AG04450 (cell line): Measurements from ENCODE around the gene NADSYN1. TPM values are rescaled to one million over a fixed set of nuclear protein-coding genes. Genes with fewer than 3 reads are reported as not detected.

Experiments used
- CTCF ChIA-PET: fragments of 300-600, 350-600 bp; formaldehyde crosslinking; extraction: SDS; loops from one replicate; lab custom pipeline; 2022; ENCODE audit warnings: antibody characterized with exemption, inconsistent platforms; lab: Charles Lee
- POLR2A ChIA-PET: fragments of 350-600 bp; formaldehyde crosslinking; extraction: SDS; loops from one replicate; lab custom pipeline; 2021; ENCODE audit warnings: antibody characterized with exemption, inconsistent platforms; lab: Yijun Ruan, JAX
- DNase-seq: peaks from one replicate; pipeline ENCODE4 v3.0.0-alpha.2; 2011; ENCODE audit warnings: low read depth, low spot score
- H3K27ac ChIP-seq: one replicate; pipeline ENCODE4 v1.5.1; 2012; ENCODE audit warnings: low read depth, low read length, control low read depth
- H3K27me3 ChIP-seq: one replicate; pipeline ENCODE4 v1.6.0; 2012; ENCODE audit warnings: low read length; ENCODE audit not compliant: control insufficient read depth, insufficient read depth
- H3K4me3 ChIP-seq: 2 replicates; pipeline ENCODE4 v1.5.1; 2011; ENCODE audit warnings: mild to moderate bottlenecking, low read depth, low read length, control low read depth
- H3K9me3 ChIP-seq: 2 replicates; pipeline ENCODE4 v1.5.1; 2012; ENCODE audit warnings: low read length; ENCODE audit not compliant: control insufficient read depth, insufficient read depth
- CTCF ChIP-seq: IDR thresholded peaks from 2 replicates; pipeline ENCODE4 v1.5.1; 2011; ENCODE audit warnings: low read depth, low read length, control low read depth, inconsistent platforms
- polyA plus RNA-seq: library from polyadenylated mRNA; depleted of rRNA; stranded (reverse); fragments of >200 nt; gene quantifications from 2 replicates; pipeline ENCODE4 v1.2.3, GENCODE V29; 2011

The NADSYN1 gene
- polyA plus RNA-seq, 1 experiment, result 39.0 TPM

- H3K27ac ChIP-seq, result no peak overlapping the region
- ChIA-PET POLR2A (interaction anchor here (0.6 kb wide), 1 partner anchor 52 kb away, joined by 5 read pairs; the partner anchor contains the start of gene NADSYN1), CTCF (no interaction called here)
- no peak for DNase-seq
- H3K27me3 ChIP-seq, result no peaks in the 10 kb centered on the region
- no peak for TF ChIP-seq CTCF
- H3K9me3 ChIP-seq, result no peaks in the 10 kb centered on the region
- H3K4me3 ChIP-seq, result no peak overlapping the region
These were observed 51.5 kb downstream of the NADSYN1 start for GRCh38 chr11:71504531-71504930.

GRCh38 chr11:71505001-71505400 lies 52.0 kb downstream of the NADSYN1 start:
- Histone ChIP-seq H3K9me3 (peaks cover under 1% of the 10 kb centered on the region; the same call in 1 of the 2 replicates), H3K27me3 (no peaks in the 10 kb centered on the region), H3K27ac (no peak overlapping the region), H3K4me3 (no peak overlapping the region)
- TF ChIP-seq CTCF, result no peak
- no peak for DNase-seq
- ChIA-PET POLR2A (no interaction called here), CTCF (no interaction called here)

GRCh38 chr11:71505781-71506180 lies 52.8 kb downstream of the NADSYN1 start:
- POLR2A ChIA-PET, result no interaction called here
- H3K9me3 ChIP-seq, result peaks cover 3% of the 10 kb centered on the region; the same call in 1 of the 2 replicates
- CTCF ChIA-PET, result no interaction called here

GRCh38 chr11:71507102-71507501 lies 54.1 kb downstream of the NADSYN1 start:
- ChIA-PET POLR2A (no interaction called here), CTCF (no interaction called here)
- no peak for DNase-seq
- H3K9me3 ChIP-seq, result peaks cover 3% of the 10 kb centered on the region; the same call in 1 of the 2 replicates
- H3K27ac ChIP-seq, result no peak overlapping the region
- no peak overlapping the region for H3K4me3 ChIP-seq
- TF ChIP-seq CTCF, result no peak
- H3K27me3 ChIP-seq, result no peaks in the 10 kb centered on the region

More at GRCh38 chr11:71505781-71506180, 52.8 kb downstream of the NADSYN1 start:
- DNase-seq, result no peak
- TF ChIP-seq CTCF, result no peak
- no peak overlapping the region for H3K27ac ChIP-seq
- H3K27me3 ChIP-seq, result no peaks in the 10 kb centered on the region
- H3K4me3 ChIP-seq, result no peak overlapping the region

- no peak for TF ChIP-seq CTCF
- no peak for DNase-seq
- no peak overlapping the region for H3K27ac ChIP-seq
- H3K9me3 ChIP-seq, result peaks cover 10% of the 10 kb centered on the region; the same call in 1 of the 2 replicates
- no peak overlapping the region for H3K4me3 ChIP-seq
- H3K27me3 ChIP-seq, result no peaks in the 10 kb centered on the region
- CTCF ChIA-PET, result no interaction called here
- POLR2A ChIA-PET, result no interaction called here
These were observed 65.8 kb downstream of the NADSYN1 start for GRCh38 chr11:71518506-71519471.
